Activated CD8-positive, alpha-beta memory T cell treated with anti-CD3 and anti-CD28 coated beads for 1 hour (primary cell): ENCODE measurements around the gene USP40.

Source experiments
- DNase-seq, 2 donors: peaks; one replicate each; pipeline ENCODE4 v3.0.0-alpha.2; 2020; ENCODE audit warnings: low read depth in 1 of 2; ENCODE audit errors: extremely low read depth in 1 of 2

Gene USP40

GRCh38 chr2:233460726-233461441, 105.7 kb downstream of the USP40 start:
- no peak for DNase-seq

GRCh38 chr2:233459426-233459825, 107.2 kb downstream of the USP40 start:
- DNase-seq, result no peak

- no peak for DNase-seq
Observed at GRCh38 chr2:233458826-233459225, 107.8 kb downstream of the USP40 start.

- no peak for DNase-seq
Observed at GRCh38 chr2:233458031-233458610, 108.5 kb downstream of the USP40 start.

- no peak for DNase-seq
Observed at GRCh38 chr2:233457356-233457755, 109.2 kb downstream of the USP40 start.

GRCh38 chr2:233456934-233457333, 109.6 kb downstream of the USP40 start:
- DNase-seq, result no peak

- DNase-seq, result no peak
Observed at GRCh38 chr2:233456111-233456510, 110.5 kb downstream of the USP40 start.

- DNase-seq, result no peak
Observed at GRCh38 chr2:233455491-233455890, 111.1 kb downstream of the USP40 start.

GRCh38 chr2:233455006-233455405, 111.6 kb downstream of the USP40 start:
- DNase-seq, result no peak

GRCh38 chr2:233453916-233454315, 112.7 kb downstream of the USP40 start:
- DNase-seq, result no peak

GRCh38 chr2:233453111-233453915, 113.3 kb downstream of the USP40 start:
- DNase-seq, result no peak

GRCh38 chr2:233451950-233452349, 114.6 kb downstream of the USP40 start:
- no peak for DNase-seq

GRCh38 chr2:233450864-233451575, 115.6 kb downstream of the USP40 start:
- no peak for DNase-seq

- no peak for DNase-seq
Observed at GRCh38 chr2:233449921-233450863, 116.4 kb downstream of the USP40 start.

GRCh38 chr2:233449081-233449901, 117.3 kb downstream of the USP40 start:
- no peak for DNase-seq

GRCh38 chr2:233448575-233448974, 118.0 kb downstream of the USP40 start:
- DNase-seq, result no peak

- DNase-seq, result no peak
Observed at GRCh38 chr2:233448220-233448559, 118.4 kb downstream of the USP40 start.

GRCh38 chr2:233447506-233448219, 118.9 kb downstream of the USP40 start:
- DNase-seq, result no peak
